ENCODE results near the gene RELN. TPM values are rescaled to one million over a fixed set of nuclear protein-coding genes. Genes with fewer than 3 reads are reported as not detected.

RELN gene
- polyA plus RNA-seq, 1 donor: 3.5 TPM

GRCh38 chr7:103686064-103686463 is 303.4 kb downstream of the RELN start:
- DNase-seq (ENCODE audit: low read depth): no peak

GRCh38 chr7:103685646-103686045 is 303.8 kb downstream of the RELN start:
- no peak for DNase-seq (ENCODE audit: low read depth)

- no peak for DNase-seq (ENCODE audit: low read depth)
Measured at GRCh38 chr7:103683348-103683747, 306.1 kb downstream of the RELN start.

GRCh38 chr7:103680161-103681144 is 309.0 kb downstream of the RELN start:
- DNase-seq (ENCODE audit: low read depth): no peak

- no peak for DNase-seq (ENCODE audit: low read depth)
Measured at GRCh38 chr7:103679151-103680132, 310.0 kb downstream of the RELN start.

GRCh38 chr7:103668279-103668941 is 321.0 kb downstream of the RELN start:
- DNase-seq (ENCODE audit: low read depth): no peak

GRCh38 chr7:103666326-103666725 is 323.1 kb downstream of the RELN start:
- no peak for DNase-seq (ENCODE audit: low read depth)

GRCh38 chr7:103664577-103664976 is 324.9 kb downstream of the RELN start:
- no peak for DNase-seq (ENCODE audit: low read depth)

- DNase-seq (ENCODE audit: low read depth): no peak
Measured at GRCh38 chr7:103660455-103661371, 328.7 kb downstream of the RELN start.

GRCh38 chr7:103658055-103659005 is 331.1 kb downstream of the RELN start:
- no peak for DNase-seq (ENCODE audit: low read depth)

GRCh38 chr7:103657474-103657894 is 332.0 kb downstream of the RELN start:
- DNase-seq (ENCODE audit: low read depth): no peak

GRCh38 chr7:103656221-103656620 is 333.2 kb downstream of the RELN start:
- no peak for DNase-seq (ENCODE audit: low read depth)

GRCh38 chr7:103651593-103652377 is 337.7 kb downstream of the RELN start:
- no peak for DNase-seq (ENCODE audit: low read depth)

GRCh38 chr7:103649052-103649451 is 340.4 kb downstream of the RELN start:
- no peak for DNase-seq (ENCODE audit: low read depth)

GRCh38 chr7:103648135-103648534 is 341.3 kb downstream of the RELN start:
- no peak for DNase-seq (ENCODE audit: low read depth)

GRCh38 chr7:103644319-103644718 is 345.1 kb downstream of the RELN start:
- DNase-seq (ENCODE audit: low read depth): no peak

GRCh38 chr7:103640031-103640779 is 349.3 kb downstream of the RELN start:
- no peak for DNase-seq (ENCODE audit: low read depth)

- no peak for DNase-seq (ENCODE audit: low read depth)
Measured at GRCh38 chr7:103637726-103638125, 351.7 kb downstream of the RELN start.

Measured in forelimb muscle (tissue), 1 donor.